Smooth muscle cell (in vitro differentiated cells): Measurements from ENCODE around the gene ERBB3. TPM values are rescaled to one million over a fixed set of nuclear protein-coding genes. Genes with fewer than 3 reads are reported as not detected.

Experiments used
- DNase-seq: peaks from one replicate; lab custom pipeline; 2025; ENCODE audit not compliant: unreplicated experiment; lab: John Stamatoyannopoulos, UW
- H2AFZ ChIP-seq: fragments of 200-600 bp; sonication (generic); 2 replicates; pipeline ENCODE4 v1.6.0; 2016; ENCODE audit warnings: antibody characterized with exemption, low read depth, mild to moderate bottlenecking
- H3F3A ChIP-seq: fragments of 200-600 bp; sonication (generic); 2 replicates; pipeline ENCODE4 v1.6.0; 2017; ENCODE audit warnings: antibody characterized with exemption, low read depth
- H3K27ac ChIP-seq: fragments of 200-600 bp; sonication (generic); 2 replicates; pipeline ENCODE4 v1.5.1; 2016; ENCODE audit warnings: low read depth, mild to moderate bottlenecking
- H3K27me3 ChIP-seq: fragments of 200-600 bp; sonication (generic); 2 replicates; pipeline ENCODE4 v1.6.1; 2016; ENCODE audit warnings: low read depth, mild to moderate bottlenecking
- H3K36me3 ChIP-seq: fragments of 200-600 bp; sonication (generic); 2 replicates; pipeline ENCODE4 v1.5.1; 2016; ENCODE audit warnings: low read depth
- H3K4me1 ChIP-seq: fragments of 200-600 bp; sonication (generic); 2 replicates; pipeline ENCODE4 v1.5.1; 2016; ENCODE audit warnings: low read depth
- H3K4me2 ChIP-seq: fragments of 200-600 bp; sonication (generic); 2 replicates; pipeline ENCODE4 v1.6.0; 2016; ENCODE audit warnings: mild to moderate bottlenecking
- H3K4me3 ChIP-seq: fragments of 200-600 bp; sonication (generic); 2 replicates; pipeline ENCODE4 v1.5.1; 2016; ENCODE audit warnings: mild to moderate bottlenecking
- H3K79me2 ChIP-seq: fragments of 200-600 bp; sonication (generic); 2 replicates; pipeline ENCODE4 v1.6.0; 2016; ENCODE audit warnings: low read depth, mild to moderate bottlenecking
- H3K9ac ChIP-seq: fragments of 200-600 bp; sonication (generic); 2 replicates; pipeline ENCODE4 v1.6.0; 2016; ENCODE audit warnings: low read depth
- H3K9me3 ChIP-seq: fragments of 200-600 bp; sonication (generic); replicated peaks from 2 replicates; pipeline ENCODE4 v1.5.1; 2016; ENCODE audit warnings: low read depth
- H4K20me1 ChIP-seq: fragments of 200-600 bp; sonication (generic); 2 replicates; pipeline ENCODE4 v1.6.0; 2016; ENCODE audit warnings: low read depth
- CTCF ChIP-seq: fragments of 200-600 bp; sonication (generic); IDR thresholded peaks from 2 replicates; pipeline ENCODE4 v1.5.1; 2017; ENCODE audit warnings: borderline replicate concordance, mild to moderate bottlenecking, antibody characterized with exemption; ENCODE audit not compliant: insufficient read depth, poor library complexity, severe bottlenecking
- WGBS: methylation state at CpG from one replicate; pipeline ENCODE4 v1.1.7; 2016; ENCODE audit warnings: low lambda C conversion rate; 5-methylcytosine and 5-hydroxymethylcytosine counted together
- polyA plus RNA-seq: library from polyadenylated mRNA; unstranded; fragments of >200 nt; fragmentation: Nextera tagmentation; extraction: Ambion mirVana; gene quantifications from 2 replicates; pipeline ENCODE4 v1.2.1, GENCODE V29; 2016
- total RNA-seq: library from RNA; depleted of rRNA; stranded (reverse); fragments of >200 nt; gene quantifications from 2 replicates; pipeline ENCODE4 v1.2.3, GENCODE V29; 2014

The ERBB3 gene
- total and polyA plus RNA-seq, 2 experiments from 2014 or later: 1.2 to 9.2 TPM

GRCh38 chr12:56143217-56143616, 63.3 kb downstream of the ERBB3 start:
- Histone ChIP-seq H3K4me3 (no peak overlapping the region), H3K36me3 (peaks cover 22% of the 10 kb centered on the region), H3K27ac (no peak overlapping the region), H3K27me3 (no peaks in the 10 kb centered on the region), H3K4me1 (no peaks in the 10 kb centered on the region), H2AFZ (no peak overlapping the region), H3K9ac (no peak overlapping the region), H3F3A (no peaks in the 10 kb centered on the region), H3K4me2 (no peak overlapping the region), H3K79me2 (no peaks in the 10 kb centered on the region), H4K20me1 (no peaks in the 10 kb centered on the region), H3K9me3 (no peaks in the 10 kb centered on the region)
- DNase-seq: no peak
- 95% methylated on average over 4 of the region's 4 CpGs for WGBS
- TF ChIP-seq CTCF: no peak

GRCh38 chr12:56143870-56144269, 63.9 kb downstream of the ERBB3 start:
- Histone ChIP-seq H3K4me3 (no peak overlapping the region), H3K9me3 (no peaks in the 10 kb centered on the region), H3K79me2 (no peaks in the 10 kb centered on the region), H4K20me1 (no peaks in the 10 kb centered on the region), H3K4me1 (no peaks in the 10 kb centered on the region), H3K27me3 (no peaks in the 10 kb centered on the region), H3K36me3 (peaks cover 15% of the 10 kb centered on the region), H2AFZ (no peak overlapping the region), H3F3A (no peaks in the 10 kb centered on the region), H3K9ac (no peak overlapping the region), H3K4me2 (no peak overlapping the region), H3K27ac (no peak overlapping the region)
- TF ChIP-seq CTCF: no peak
- no peak for DNase-seq
- 93% methylated on average over 8 of the region's 8 CpGs for WGBS

GRCh38 chr12:56145217-56145616, 65.3 kb downstream of the ERBB3 start:
- WGBS: 92% methylated on average over 3 of the region's 3 CpGs
- no peak overlapping the region for H3K4me3 ChIP-seq
- H3K27me3 ChIP-seq: no peaks in the 10 kb centered on the region
- no peak for TF ChIP-seq CTCF
- no peaks in the 10 kb centered on the region for H4K20me1 ChIP-seq
- H2AFZ ChIP-seq: no peak overlapping the region
- no peaks in the 10 kb centered on the region for H3K9me3 ChIP-seq
- H3K9ac ChIP-seq: no peak overlapping the region
- H3F3A ChIP-seq: peaks cover under 1% of the 10 kb centered on the region
- H3K4me1 ChIP-seq: no peaks in the 10 kb centered on the region
- no peak overlapping the region for H3K4me2 ChIP-seq
- no peak overlapping the region for H3K27ac ChIP-seq
- no peak for DNase-seq
- peaks cover 7% of the 10 kb centered on the region for H3K36me3 ChIP-seq
- H3K79me2 ChIP-seq: no peaks in the 10 kb centered on the region
